GM21737 (cell line): ENCODE data around the gene MIB2.

Experiments
- ATAC-seq: cut with Tn5 transposase; IDR thresholded peaks from one replicate; pipeline ENCODE4 v1.9.1; 2021; ENCODE audit warnings: mild to moderate bottlenecking, moderate library complexity; ENCODE audit not compliant: unreplicated experiment

MIB2 gene

DNA sequence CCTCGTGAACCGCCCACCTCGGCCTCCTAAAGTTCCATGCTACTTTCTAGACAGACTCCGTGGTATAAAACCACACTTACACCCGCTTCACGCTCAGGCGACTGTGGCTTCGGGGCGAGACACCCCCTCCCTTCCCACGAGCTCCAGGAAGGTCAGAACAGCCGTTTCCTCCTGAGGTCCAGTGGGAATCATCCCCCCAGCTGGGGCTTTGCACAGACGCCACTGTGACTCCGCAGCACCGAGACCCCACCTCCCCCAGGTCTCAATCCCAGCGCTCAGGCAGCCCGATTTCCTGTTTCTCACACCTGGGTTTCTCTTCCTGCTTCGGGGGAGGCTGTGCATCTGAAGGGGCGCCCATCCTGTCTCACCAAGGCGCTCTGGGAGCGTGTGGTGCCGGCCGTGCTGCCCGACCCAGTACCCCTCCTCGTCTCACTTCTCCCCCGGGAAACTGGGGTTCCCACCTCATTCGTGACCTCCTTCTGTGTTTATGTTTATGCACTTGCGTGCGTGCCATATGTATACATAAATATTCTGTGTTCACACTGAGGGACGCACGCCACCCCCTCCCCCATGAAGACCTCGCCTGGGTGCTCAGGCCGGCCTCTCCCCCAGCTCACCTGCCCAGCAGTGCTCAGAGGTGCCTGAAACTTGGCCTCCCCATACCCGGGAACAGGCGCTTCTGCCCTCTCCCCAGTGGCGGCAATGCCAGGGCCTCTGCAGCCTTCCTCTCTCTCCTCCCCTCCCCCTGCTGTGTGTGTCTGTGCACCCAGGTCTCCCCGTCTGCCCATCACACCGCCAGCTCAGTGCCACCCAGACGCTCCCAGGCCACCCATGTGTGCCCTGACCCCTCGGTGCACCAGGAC lies 62.6 kb downstream of the MIB2 start:
- ATAC-seq, result peak; percentile 56

DNA sequence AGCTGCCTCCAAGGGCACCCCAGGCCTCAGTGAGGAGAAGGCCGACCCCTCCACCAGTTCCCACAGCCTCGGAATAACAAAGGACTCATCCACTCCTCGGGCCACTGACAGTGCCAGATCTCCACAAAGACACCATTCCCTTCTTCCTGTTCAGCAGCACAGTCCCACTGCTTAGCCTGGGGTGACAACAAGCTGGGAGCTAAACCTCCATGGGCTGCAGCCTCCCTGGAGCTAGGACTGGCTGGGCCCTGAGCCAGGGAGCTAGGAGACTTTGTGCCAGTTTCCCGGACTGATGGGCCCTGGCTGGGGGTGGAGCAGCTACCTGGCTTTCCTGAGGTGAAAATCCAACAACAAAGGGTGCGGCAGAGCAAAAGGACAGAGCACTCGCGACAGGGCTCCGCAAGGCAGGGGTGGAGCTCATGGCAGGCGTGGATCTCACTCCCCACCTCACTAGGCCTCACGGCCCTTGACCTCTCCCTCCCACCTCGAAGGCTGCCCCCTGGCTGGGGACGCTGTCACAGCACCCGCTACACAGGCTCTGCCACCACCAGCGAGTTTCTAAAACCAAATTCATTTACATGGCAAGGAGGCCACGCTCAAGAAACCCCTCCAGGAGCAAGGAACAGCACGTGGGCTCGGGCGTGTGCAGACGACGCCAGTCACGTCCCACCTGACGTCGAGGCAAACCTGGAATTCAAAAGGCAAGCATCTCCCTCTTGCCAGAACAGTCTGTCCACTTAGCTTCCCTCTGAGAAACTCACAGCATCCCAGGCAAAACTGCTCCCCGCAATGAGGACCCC lies 63.5 kb downstream of the MIB2 start:
- no peak for ATAC-seq
